DOHH2 (cell line): Measurements from ENCODE around the gene DNAH14.

Source experiments
- H3F3A ChIP-seq: fragments of 200-600 bp; sonication (generic), shearing (Covaris generic); 2 replicates; pipeline ENCODE4 v1.6.0; 2016; ENCODE audit warnings: antibody characterized with exemption, mild to moderate bottlenecking; ENCODE audit not compliant: control insufficient read depth, insufficient read depth
- H3K27ac ChIP-seq: fragments of 200-600 bp; sonication (generic); 2 replicates; pipeline ENCODE4 v1.5.1; 2014; ENCODE audit warnings: low read depth, mild to moderate bottlenecking, low read length, moderate library complexity
- H3K27me3 ChIP-seq: fragments of 200-600 bp; sonication (generic); 2 replicates; pipeline ENCODE4 v1.6.1; 2014; ENCODE audit warnings: mild to moderate bottlenecking, low read length, mixed read lengths; ENCODE audit not compliant: control insufficient read depth
- H3K36me3 ChIP-seq: fragments of 200-600 bp; sonication (generic); 2 replicates; pipeline ENCODE4 v1.6.1; 2014; ENCODE audit warnings: mild to moderate bottlenecking, low read length, moderate library complexity, mixed read lengths; ENCODE audit not compliant: control insufficient read depth
- H3K4me1 ChIP-seq: fragments of 200-600 bp; sonication (generic); 2 replicates; pipeline ENCODE4 v1.6.1; 2014; ENCODE audit warnings: mild to moderate bottlenecking, low read length, mixed read lengths; ENCODE audit not compliant: control insufficient read depth
- H3K4me2 ChIP-seq: fragments of 200-600 bp; sonication (generic); 2 replicates; pipeline ENCODE4 v1.6.0; 2014; ENCODE audit warnings: mild to moderate bottlenecking, low read length, moderate library complexity
- H3K4me3 ChIP-seq: fragments of 200-600 bp; sonication (generic); 2 replicates; pipeline ENCODE4 v1.5.1; 2014; ENCODE audit warnings: mild to moderate bottlenecking, low read length, mixed read lengths
- H3K79me2 ChIP-seq: fragments of 200-600 bp; sonication (generic); 2 replicates; pipeline ENCODE4 v1.6.1; 2014; ENCODE audit warnings: mild to moderate bottlenecking, low read length, mixed read lengths; ENCODE audit not compliant: control insufficient read depth
- H3K9me2 ChIP-seq: fragments of 200-600 bp; sonication (generic); replicated peaks from 2 replicates; pipeline ENCODE4 v1.6.1; 2014; ENCODE audit warnings: mild to moderate bottlenecking, low read length, mixed read lengths; ENCODE audit not compliant: control insufficient read depth
- H3K9me3 ChIP-seq: fragments of 200-600 bp; sonication (generic); 2 replicates; pipeline ENCODE4 v1.6.1; 2014; ENCODE audit warnings: antibody characterized with exemption, low read length, mixed read lengths; ENCODE audit not compliant: control insufficient read depth, insufficient read depth
- H4K20me1 ChIP-seq: fragments of 200-600 bp; sonication (generic); 2 replicates; pipeline ENCODE4 v1.6.0; 2014; ENCODE audit warnings: low read depth, mild to moderate bottlenecking, antibody characterized with exemption, low read length, moderate library complexity; ENCODE audit not compliant: control insufficient read depth, insufficient read depth
- EZH2phosphoT487 ChIP-seq: fragments of 200-600 bp; sonication (generic); IDR thresholded peaks from 2 replicates; pipeline ENCODE4 v1.6.1; 2017; ENCODE audit warnings: borderline replicate concordance, mild to moderate bottlenecking, antibody characterized with exemption, low read length, moderate library complexity, mixed read lengths
- TF ChIP-seq, protein P1 (sequence below): fragments of 200-600 bp; sonication (generic); IDR thresholded peaks from one replicate; pipeline ENCODE4 v1.5.1; 2014; ENCODE audit warnings: antibody characterized with exemption, mild to moderate bottlenecking, low read depth, low read length; ENCODE audit not compliant: poor library complexity, severe bottlenecking

The DNAH14 gene

DNA sequence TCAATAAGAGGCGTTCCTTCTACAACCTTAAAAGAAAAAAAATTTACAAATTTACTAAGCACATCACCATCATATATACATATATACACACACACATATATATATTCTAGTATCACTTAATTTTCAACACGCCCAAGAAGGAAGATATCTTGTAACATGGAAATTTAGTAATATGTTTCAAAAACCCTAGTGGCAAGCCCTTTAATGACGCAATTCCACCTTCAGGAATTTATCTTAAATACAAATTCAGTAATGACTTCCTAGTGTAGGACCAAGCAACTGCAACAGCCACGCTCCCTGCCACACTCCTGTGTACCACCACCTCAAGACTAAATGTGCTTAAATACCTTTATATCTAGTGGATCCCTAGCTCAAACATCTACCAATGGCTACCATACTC, 485.8 kb downstream of the DNAH14 start:
- no peaks in the 10 kb centered on the region for H3K27me3 ChIP-seq
- H3K4me2 ChIP-seq, result no peak overlapping the region
- TF ChIP-seq, protein P1, sequence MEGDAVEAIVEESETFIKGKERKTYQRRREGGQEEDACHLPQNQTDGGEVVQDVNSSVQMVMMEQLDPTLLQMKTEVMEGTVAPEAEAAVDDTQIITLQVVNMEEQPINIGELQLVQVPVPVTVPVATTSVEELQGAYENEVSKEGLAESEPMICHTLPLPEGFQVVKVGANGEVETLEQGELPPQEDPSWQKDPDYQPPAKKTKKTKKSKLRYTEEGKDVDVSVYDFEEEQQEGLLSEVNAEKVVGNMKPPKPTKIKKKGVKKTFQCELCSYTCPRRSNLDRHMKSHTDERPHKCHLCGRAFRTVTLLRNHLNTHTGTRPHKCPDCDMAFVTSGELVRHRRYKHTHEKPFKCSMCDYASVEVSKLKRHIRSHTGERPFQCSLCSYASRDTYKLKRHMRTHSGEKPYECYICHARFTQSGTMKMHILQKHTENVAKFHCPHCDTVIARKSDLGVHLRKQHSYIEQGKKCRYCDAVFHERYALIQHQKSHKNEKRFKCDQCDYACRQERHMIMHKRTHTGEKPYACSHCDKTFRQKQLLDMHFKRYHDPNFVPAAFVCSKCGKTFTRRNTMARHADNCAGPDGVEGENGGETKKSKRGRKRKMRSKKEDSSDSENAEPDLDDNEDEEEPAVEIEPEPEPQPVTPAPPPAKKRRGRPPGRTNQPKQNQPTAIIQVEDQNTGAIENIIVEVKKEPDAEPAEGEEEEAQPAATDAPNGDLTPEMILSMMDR, result no peak
- TF ChIP-seq EZH2phosphoT487, result no peak
- no peaks in the 10 kb centered on the region for H3K9me3 ChIP-seq
- H4K20me1 ChIP-seq, result no peaks in the 10 kb centered on the region
- H3F3A ChIP-seq, result 0 out of 2 replicates have a peak, but pooled peaks cover under 1% of the 10 kb centered on the region
- peaks cover 98% of the 10 kb centered on the region for H3K36me3 ChIP-seq
- H3K27ac ChIP-seq, result no peak overlapping the region
- H3K9me2 ChIP-seq, result no peaks in the 10 kb centered on the region
- H3K79me2 ChIP-seq, result peaks cover 81% of the 10 kb centered on the region
- H3K4me3 ChIP-seq, result no peak overlapping the region
- no peaks in the 10 kb centered on the region for H3K4me1 ChIP-seq

DNA sequence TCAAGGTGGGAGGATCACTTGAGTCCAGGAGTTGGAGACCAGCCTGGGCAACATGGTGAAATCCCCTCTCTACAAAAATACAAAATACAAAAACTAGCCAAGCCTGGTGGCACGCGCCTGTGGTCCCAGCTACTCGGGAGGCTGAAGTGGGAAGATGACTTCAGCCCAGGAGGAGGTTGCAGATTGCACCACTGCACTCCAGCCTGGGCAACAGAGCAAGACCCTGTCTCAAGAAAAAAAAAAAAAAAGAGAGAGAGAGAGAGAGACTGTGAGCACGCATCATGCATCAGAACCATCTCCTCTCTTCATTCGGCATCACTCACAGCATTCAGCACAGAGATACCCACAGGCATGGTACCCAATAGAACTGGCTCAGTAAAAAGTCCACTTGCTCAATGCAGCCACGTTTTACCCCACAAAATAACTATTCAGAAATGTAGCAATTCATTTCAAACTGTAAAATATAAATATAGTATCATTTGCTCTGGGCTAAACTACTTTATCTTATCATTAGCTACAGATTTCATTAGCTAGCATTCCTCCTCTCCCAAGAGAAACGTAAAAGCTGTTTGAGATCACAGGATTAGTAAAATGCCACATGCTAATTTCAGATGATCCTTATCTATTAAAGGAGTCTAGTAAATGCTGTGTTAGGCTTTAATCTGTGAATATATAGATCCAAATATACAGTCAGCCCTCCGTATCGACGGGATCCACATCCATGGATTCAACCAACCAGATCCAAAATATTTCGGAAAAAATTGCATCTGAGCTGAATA, 486.7 kb downstream of the DNAH14 start:
- Histone ChIP-seq H3K27me3 (no peaks in the 10 kb centered on the region), H4K20me1 (no peaks in the 10 kb centered on the region), H3K4me2 (no peak overlapping the region), H3K4me1 (no peaks in the 10 kb centered on the region), H3K4me3 (no peak overlapping the region), H3K36me3 (peaks cover 98% of the 10 kb centered on the region), H3K79me2 (peaks cover 85% of the 10 kb centered on the region), H3K9me2 (no peaks in the 10 kb centered on the region), H3K27ac (no peak overlapping the region), H3F3A (0 out of 2 replicates have a peak, but pooled peaks cover 3% of the 10 kb centered on the region), H3K9me3 (no peaks in the 10 kb centered on the region)
- no peak for TF ChIP-seq EZH2phosphoT487
- TF ChIP-seq, protein P1, result no peak

DNA sequence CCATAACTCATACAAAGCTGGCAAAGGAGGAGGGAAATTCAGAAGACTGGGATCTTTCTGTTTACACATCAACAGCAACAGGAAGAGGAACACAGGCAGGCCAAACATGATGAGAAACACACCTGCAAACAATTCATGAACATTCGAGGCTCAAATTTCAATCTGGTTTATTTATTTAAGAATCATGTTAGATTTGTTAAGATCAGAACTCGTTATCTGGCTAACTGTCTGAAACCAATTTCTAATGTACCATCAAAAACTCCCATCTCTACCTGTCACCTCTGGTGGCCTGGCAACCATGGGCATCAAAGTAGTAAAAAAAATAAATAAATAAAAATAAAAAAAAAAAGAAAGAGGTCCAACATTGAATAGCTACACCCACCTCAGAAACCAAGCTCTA, 488.6 kb downstream of the DNAH14 start:
- TF ChIP-seq, protein P1, result no peak
- no peak for TF ChIP-seq EZH2phosphoT487
- Histone ChIP-seq H3K9me3 (no peaks in the 10 kb centered on the region), H4K20me1 (peaks cover 11% of the 10 kb centered on the region; the same call in 1 of the 2 replicates), H3F3A (0 out of 2 replicates have a peak, but pooled peaks cover 3% of the 10 kb centered on the region), H3K27ac (no peak overlapping the region), H3K9me2 (no peaks in the 10 kb centered on the region), H3K27me3 (no peaks in the 10 kb centered on the region), H3K4me3 (no peak overlapping the region), H3K36me3 (peaks cover 98% of the 10 kb centered on the region), H3K79me2 (peaks cover 94% of the 10 kb centered on the region), H3K4me1 (no peaks in the 10 kb centered on the region), H3K4me2 (no peak overlapping the region)
